ENCODE measurements around the gene SHANK1. TPM values are rescaled to one million over a fixed set of nuclear protein-coding genes. Genes with fewer than 3 reads are reported as not detected.
"Not testable (repeated sequence)": the region's sequence is repeated elsewhere in the genome, so short reads cannot be mapped to it uniquely, and the experiment has no call there.

Gene SHANK1
- total RNA-seq, 1 donor from 2014 or later, result 0.22 TPM

- intact Hi-C loops (cut with DNase I), result no loop called here
- no peak for ATAC-seq
- DNase-seq (ENCODE audit: missing footprints), result no peak
These were observed 91.5 kb downstream of the SHANK1 start for GRCh38 chr19:50628146-50628545.

DNA sequence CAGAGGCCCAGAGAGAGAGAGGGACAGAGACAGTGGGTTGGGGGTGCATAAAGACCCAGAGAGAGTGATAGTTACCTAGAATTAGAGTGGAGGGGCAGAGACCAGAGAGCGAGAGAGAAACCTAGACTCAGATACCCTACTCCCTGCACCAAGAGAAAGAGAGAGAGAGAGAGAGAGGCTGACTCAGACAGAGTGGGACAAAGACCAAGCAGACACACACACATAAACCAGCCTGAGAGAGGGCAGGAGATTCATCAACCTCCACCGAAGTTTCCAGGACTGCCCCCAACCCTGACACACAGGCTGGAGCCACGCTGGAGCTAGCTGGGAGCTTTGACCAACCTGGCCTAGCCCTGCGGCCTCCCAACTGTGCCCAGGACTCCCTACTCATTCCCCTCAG, 92.8 kb downstream of the SHANK1 start:
- no peak for ATAC-seq
- no peak for DNase-seq (ENCODE audit: missing footprints)
- intact Hi-C loops (cut with DNase I), result no loop called here

GRCh38 chr19:50626011-50626410, 93.6 kb downstream of the SHANK1 start:
- intact Hi-C loops (cut with DNase I), result no loop called here
- DNase-seq (ENCODE audit: missing footprints) (no peak), ATAC-seq (no peak)

GRCh38 chr19:50624949-50625600, 94.5 kb downstream of the SHANK1 start:
- ATAC-seq (no peak), DNase-seq (ENCODE audit: missing footprints) (no peak)
- intact Hi-C loops (cut with DNase I), result no loop called here

GRCh38 chr19:50620394-50620906, 99.2 kb downstream of the SHANK1 start:
- ATAC-seq; intact Hi-C loops (cut with DNase I); DNase-seq (ENCODE audit: missing footprints): not testable (repeated sequence)

- DNase-seq (ENCODE audit: missing footprints); intact Hi-C loops (cut with DNase I); ATAC-seq: not testable (repeated sequence)
These were observed 100.4 kb downstream of the SHANK1 start for GRCh38 chr19:50619184-50619583.

DNA sequence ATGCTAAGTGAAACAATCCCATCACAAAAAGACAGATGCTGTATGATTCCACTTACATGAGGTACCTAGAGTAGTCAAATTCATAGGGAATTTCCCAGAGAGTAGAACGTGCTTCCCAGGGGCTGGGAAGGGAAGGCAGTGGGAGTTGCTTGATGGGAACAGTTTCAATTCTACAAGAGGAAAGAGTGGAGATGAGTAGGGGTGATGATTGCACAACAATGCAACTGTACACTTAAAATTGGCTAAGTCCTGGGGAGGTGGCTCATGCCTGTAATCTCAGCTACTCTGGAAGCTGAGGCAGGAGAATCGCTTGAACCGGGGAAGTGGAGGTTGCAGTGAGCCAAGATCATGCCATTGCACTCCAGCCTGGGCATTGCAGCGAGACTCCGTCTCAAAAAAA, 101.2 kb downstream of the SHANK1 start:
- intact Hi-C loops (cut with DNase I); ATAC-seq; DNase-seq (ENCODE audit: missing footprints): not testable (repeated sequence)

DNA sequence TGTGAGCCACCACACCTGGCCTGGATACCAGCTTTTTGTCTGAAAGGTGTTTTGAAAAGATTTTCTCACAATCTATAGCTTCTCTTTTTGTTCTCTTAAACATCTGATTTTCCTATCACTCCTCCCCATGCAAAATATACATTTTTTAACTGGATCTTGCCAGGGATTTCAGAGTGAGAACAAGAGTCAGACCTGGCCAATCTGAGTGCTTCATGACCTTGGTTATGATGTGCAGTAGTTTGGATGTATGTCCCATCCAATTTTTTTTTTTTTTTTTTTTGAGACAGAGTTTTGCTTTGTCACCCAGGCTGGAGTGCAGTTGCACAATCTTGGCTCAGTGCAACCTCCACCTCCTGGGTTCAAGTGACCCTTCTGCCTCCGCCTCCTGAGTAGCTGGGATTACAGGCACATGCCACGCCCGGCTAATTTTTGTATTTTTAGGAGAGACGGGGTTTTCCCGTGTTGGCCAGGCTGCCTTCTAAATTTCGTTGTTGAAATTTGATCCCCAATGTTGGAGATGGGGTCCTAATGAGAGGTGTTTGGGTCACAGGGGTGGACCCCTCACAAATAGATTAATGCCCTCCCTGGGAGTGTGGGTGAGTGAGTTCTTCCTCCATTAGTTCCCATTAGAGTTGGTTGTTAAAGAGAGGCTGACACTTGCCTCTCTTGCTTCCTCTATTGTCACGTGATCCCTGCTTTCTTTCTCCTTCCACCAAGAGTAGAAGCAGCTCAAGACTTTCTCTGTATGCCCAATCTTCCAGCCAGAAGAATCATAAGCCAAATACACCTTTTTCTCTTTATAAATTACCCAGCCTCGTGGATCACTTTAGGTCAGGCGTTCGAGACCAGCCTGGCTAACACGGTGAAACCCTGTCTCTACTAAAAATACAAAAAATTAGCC, 106.8 kb downstream of the SHANK1 start:
- ATAC-seq; intact Hi-C loops (cut with DNase I); DNase-seq (ENCODE audit: missing footprints): not testable (repeated sequence)

Other genes with a start within 250 kb of the SHANK1 start
- 78.0 TPM for gene EMC10, start 243.3 kb downstream of the SHANK1 start, total RNA-seq
- gene GARIN5A, start 243.0 kb downstream of the SHANK1 start, total RNA-seq, result 2.2 TPM
- gene JOSD2, start 208.6 kb downstream of the SHANK1 start, total RNA-seq, result 43.7 TPM
- gene ASPDH, start 205.9 kb downstream of the SHANK1 start, total RNA-seq, result not detected
- gene LRRC4B, start 151.4 kb downstream of the SHANK1 start, total RNA-seq, result 0.92 TPM
- gene SYT3, start 79.9 kb downstream of the SHANK1 start, total RNA-seq, result 0.27 TPM
- gene C19orf81, start 70.4 kb downstream of the SHANK1 start, total RNA-seq, result 2.5 TPM
- 4.0 TPM for gene CLEC11A, start 3.6 kb upstream of the SHANK1 start, total RNA-seq
- gene GPR32, start 50.7 kb upstream of the SHANK1 start, total RNA-seq, result not detected
- gene ACP4, start 70.6 kb upstream of the SHANK1 start, total RNA-seq, result not detected
- gene KLK1, start 104.0 kb upstream of the SHANK1 start, total RNA-seq, result 0.32 TPM
- gene KLK15, start 113.8 kb upstream of the SHANK1 start, total RNA-seq, result not detected
- gene KLK3, start 135.1 kb upstream of the SHANK1 start, total RNA-seq, result not detected
- gene KLK2, start 153.6 kb upstream of the SHANK1 start, total RNA-seq, result not detected
- not detected for gene KLK4, start 191.6 kb upstream of the SHANK1 start, total RNA-seq
- not detected for gene KLK5, start 233.2 kb upstream of the SHANK1 start, total RNA-seq
- gene KLK6, start 249.8 kb upstream of the SHANK1 start, total RNA-seq, result not detected